Cardiac septum (tissue), 1 donor: Measurements from ENCODE around the gene OR10G2. TPM values are rescaled to one million over a fixed set of nuclear protein-coding genes. Genes with fewer than 3 reads are reported as not detected.
"Not testable (repeated sequence)": the region's sequence is repeated elsewhere in the genome, so short reads cannot be mapped to it uniquely, and the experiment has no call there.

Experiments
- DNase-seq: peaks from one replicate; pipeline ENCODE4 v3.0.0-alpha.2; 2020; ENCODE audit warnings: low spot score
- intact Hi-C: fragments of 100-400 bp; cut with DNase I; formaldehyde crosslinking; loops from one replicate; pipeline ENCODE4 v1.14.0; 2022
- long read RNA-seq: library from polyadenylated mRNA; unstranded; transcript quantifications from one replicate; pipeline ENCODE4 v2.0.0, GENCODE V29; 2021
- total RNA-seq: library from RNA; stranded (reverse); fragmentation: NEBNext Ultra II Directional; extraction: Animal tissue kit (Norgen Biotek cat#: 25700); gene quantifications from one replicate; pipeline ENCODE4 v1.2.1, GENCODE V29; 2021
- donor health status: DM: no; HTN: no; CAD: no.

Gene OR10G2
- total RNA-seq, result not detected
- long read RNA-seq, result 0 reads

- intact Hi-C loops, result no loop called here
- DNase-seq, result no peak
These were observed at the start of gene OR10G2 for GRCh38 chr14:21634840-21635239. Gene OR10G2, minus strand, starts transcription at chr14:21634940. Its CDS starts 98 bp downstream, at chr14:21634842.

GRCh38 chr14:21680072-21680471, 45.3 kb upstream of the OR10G2 start:
- no peak for DNase-seq
- intact Hi-C loops, result no loop called here

GRCh38 chr14:21675566-21675965, 40.8 kb upstream of the OR10G2 start:
- intact Hi-C loops, result no loop called here
- DNase-seq, result no peak

- intact Hi-C loops, result no loop called here
- no peak for DNase-seq
These were observed 39.0 kb upstream of the OR10G2 start, which contains the start of gene OR4E1 for GRCh38 chr14:21673718-21674117. Gene OR4E1, minus strand, starts transcription at chr14:21673818. Its CDS starts 2,883 bp downstream, at chr14:21670935.

- intact Hi-C loops, result no loop called here
- DNase-seq, result no peak
These were observed 37.4 kb upstream of the OR10G2 start for GRCh38 chr14:21672116-21672515.

GRCh38 chr14:21671371-21671770, 36.6 kb upstream of the OR10G2 start:
- no peak for DNase-seq
- intact Hi-C loops, result no loop called here

- DNase-seq, result no peak
- intact Hi-C loops, result no loop called here
These were observed 34.5 kb upstream of the OR10G2 start for GRCh38 chr14:21669284-21669683.

- intact Hi-C loops, result no loop called here
- DNase-seq, result no peak
These were observed 33.6 kb upstream of the OR10G2 start for GRCh38 chr14:21668377-21668776.

GRCh38 chr14:21656980-21657379, 22.2 kb upstream of the OR10G2 start:
- intact Hi-C loops, result no loop called here
- DNase-seq, result no peak

GRCh38 chr14:21654215-21654614, 19.5 kb upstream of the OR10G2 start:
- intact Hi-C loops, result no loop called here
- no peak for DNase-seq

GRCh38 chr14:21653331-21653885, 18.7 kb upstream of the OR10G2 start, which contains the start of gene OR4E2:
Gene OR4E2, plus strand, starts transcription at chr14:21653835. Its CDS starts 11,248 bp downstream, at chr14:21665083.
- intact Hi-C loops, result no loop called here
- no peak for DNase-seq

- intact Hi-C loops, result no loop called here
- DNase-seq, result no peak
These were observed 17.6 kb upstream of the OR10G2 start for GRCh38 chr14:21652209-21652808.

- DNase-seq, result no peak
- intact Hi-C loops, result no loop called here
These were observed 12.6 kb upstream of the OR10G2 start for GRCh38 chr14:21647380-21647779.

- no peak for DNase-seq
- intact Hi-C loops, result no loop called here
These were observed 8.7 kb upstream of the OR10G2 start for GRCh38 chr14:21643407-21643806.

- intact Hi-C loops, result no loop called here
- DNase-seq, result no peak
These were observed 7.9 kb upstream of the OR10G2 start for GRCh38 chr14:21642683-21643082.

GRCh38 chr14:21631084-21631483, 3.7 kb downstream of the OR10G2 start:
- intact Hi-C loops, result no loop called here

GRCh38 chr14:21630503-21630902, 4.2 kb downstream of the OR10G2 start:
- DNase-seq, intact Hi-C loops: not testable (repeated sequence)

More at GRCh38 chr14:21631084-21631483, 3.7 kb downstream of the OR10G2 start:
- DNase-seq, result no peak

- no peak for DNase-seq
- intact Hi-C loops, result no loop called here
These were observed 8.1 kb downstream of the OR10G2 start for GRCh38 chr14:21626491-21627230.

GRCh38 chr14:21617614-21618013, 17.1 kb downstream of the OR10G2 start:
- intact Hi-C loops, result no loop called here
- DNase-seq, result no peak

- intact Hi-C loops, result no loop called here
- DNase-seq, result no peak
These were observed 20.5 kb downstream of the OR10G2 start for GRCh38 chr14:21614240-21614639.

- intact Hi-C loops, result no loop called here
- DNase-seq, result no peak
These were observed 22.4 kb downstream of the OR10G2 start for GRCh38 chr14:21612324-21612723.
